Ovary (tissue), 9 donors: ENCODE results near the gene IGSF10. TPM values are rescaled to one million over a fixed set of nuclear protein-coding genes. Genes with fewer than 3 reads are reported as not detected.
"Not testable (repeated sequence)": the region's sequence is repeated elsewhere in the genome, so short reads cannot be mapped to it uniquely, and the experiment has no call there.

ENCODE experiments used
- DNase-seq, 5 donors: peaks; one replicate each; pipeline ENCODE4 v3.0.0-alpha.2; 2019 to 2020
- H3K27ac ChIP-seq, 2 donors: fragments of 200-600 bp; one replicate each; pipeline versions ENCODE4 v1.5.1 to v1.8.0; 2019 to 2022
- H3K27me3 ChIP-seq: fragments of 200-600 bp; one replicate; pipeline ENCODE4 v1.8.0; 2022
- H3K36me3 ChIP-seq: fragments of 200-600 bp; sonication (generic); one replicate; pipeline ENCODE4 v1.5.1; 2019
- H3K4me1 ChIP-seq: one replicate; pipeline ENCODE4 v1.8.1; 2013; ENCODE audit warnings: mild to moderate bottlenecking, moderate library complexity; ENCODE audit not compliant: insufficient read depth
- H3K4me3 ChIP-seq: fragments of 200-600 bp; sonication (generic); one replicate; pipeline ENCODE4 v1.5.1; 2017
- H3K9me3 ChIP-seq, 2 donors: fragments of 200-600 bp in 1 of 2; sonication (generic) in 1 of 2; one replicate each; pipeline versions ENCODE4 v1.5.1 to v1.8.1; 2013 to 2019; ENCODE audit warnings: mild to moderate bottlenecking in 1 of 2, moderate library complexity in 1 of 2
- CTCF ChIP-seq, 3 donors: fragments of 450-650 bp in 2 of 3; fragments of 200-600 bp in 1 of 3; IDR thresholded peaks; one replicate each; pipeline versions ENCODE4 v1.5.1 to v1.8.0; 2016 to 2022; ENCODE audit warnings: antibody characterized with exemption in 3 of 3, mild to moderate bottlenecking in 1 of 3
- EP300 ChIP-seq: sonication (generic); formaldehyde crosslinking; IDR thresholded peaks from one replicate; pipeline ENCODE4 v1.6.1; 2017; ENCODE audit warnings: antibody characterized with exemption
- POLR2A ChIP-seq: fragments of 450-650 bp; IDR thresholded peaks from one replicate; pipeline ENCODE4 v1.6.1; 2017; ENCODE audit warnings: antibody characterized with exemption, mild to moderate bottlenecking, moderate library complexity
- WGBS, 3 donors: extraction: QIAGEN DNeasy Blood & Tissue Kit in 1 of 3; methylation state at CpG; one replicate each; pipeline versions ENCODE4 v1.1.5 to v1.1.7; 2013 to 2017; 5-methylcytosine and 5-hydroxymethylcytosine counted together
- intact Hi-C, 4 donors: fragments of 100-400 bp; cut with DNase I; formaldehyde crosslinking; loops; one replicate each; pipeline versions ENCODE4 v1.11.0 to v1.15.1; 2022 to 2023
- polyA plus RNA-seq, 2 donors: library from polyadenylated mRNA; stranded (reverse); fragments of 200-250 nt in 1 of 2; fragments of 350-450 nt in 1 of 2; fragmentation: Illumina TruSeq in 1 of 2; extraction: RNeasy Lipid Tissue Mini Kit (QIAGEN cat#74804) in 1 of 2; gene quantifications; one replicate each; pipeline ENCODE4 v1.2.3, GENCODE V29; 2013 to 2014
- total RNA-seq, 7 donors: library from RNA; depleted of rRNA in 2 of 7; stranded (reverse); fragments of >200 nt in 2 of 7; fragmentation: NEBNext Ultra II Directional in 3 of 7; extraction: Animal tissue kit (Norgen Biotek cat#: 25700) in 3 of 7; gene quantifications; one replicate each; pipeline versions ENCODE4 v1.1.0 to v1.2.4, GENCODE V29; 2016 to 2023
- donor health status: DM: no; HTN: no; CAD: no; lungs with moderate emphysema.
- donor health status: DM: no; HTN: no; CAD: no.
- donor health status: Bipolar disorder and iron deficiency.
- donor health status: DM: yes; HTN: yes; CAD: no.
- donor health status: DM: no; HTN: no; CAD: no.
- donor health status: DM: yes; HTN: yes; CAD: no.

Gene IGSF10
- total and polyA plus RNA-seq, 9 donors = 12.1 to 59.5 (median 34.3) TPM

DNA sequence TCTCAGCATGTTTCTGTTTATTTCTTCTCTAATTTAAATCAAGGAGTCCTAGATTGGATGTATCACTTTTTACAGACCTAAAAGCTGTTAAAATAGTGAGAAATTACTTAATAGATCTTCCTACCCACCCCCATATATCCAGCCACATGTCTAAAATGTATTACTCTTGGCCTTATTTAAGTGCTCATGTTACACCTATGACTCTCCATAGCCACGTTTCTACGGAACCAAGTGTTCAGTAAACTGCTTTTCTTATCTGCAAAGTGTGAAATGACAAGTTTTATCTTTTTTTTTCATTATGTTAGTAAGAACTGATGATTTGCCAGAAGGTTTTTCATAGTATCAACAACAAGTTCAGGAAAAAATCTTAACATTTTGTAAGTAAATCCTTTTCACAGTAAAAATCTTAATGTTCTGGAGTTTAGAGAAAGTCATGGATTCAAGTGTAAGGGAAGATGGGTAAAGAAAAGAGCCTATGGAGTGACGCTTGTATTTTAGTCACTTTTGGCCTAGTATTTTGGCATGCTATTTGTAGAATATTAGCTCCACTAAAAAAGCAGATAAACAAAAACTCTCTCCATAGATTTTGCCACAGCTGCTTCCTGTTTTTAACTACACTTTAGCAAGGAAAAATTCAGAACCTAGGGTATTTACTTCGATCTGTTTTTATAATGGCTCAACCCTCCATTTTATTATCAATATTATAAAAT is 41.2 kb upstream of the IGSF10 start:
- intact Hi-C loops = no loop called here
- Histone ChIP-seq H3K4me3 (no peak overlapping the region), H3K27ac (peak overlapping the region in 1 of 2 donors; percentile 81), H3K4me1 (peaks cover 2% of the 10 kb centered on the region), H3K9me3 (no peaks in the 10 kb centered on the region), H3K36me3 (no peaks in the 10 kb centered on the region), H3K27me3 (no peaks in the 10 kb centered on the region)
- no peak for DNase-seq
- WGBS, 3 donors = 6 to 15% (median 8%) methylated on average over 4 of the region's 4 CpGs
- TF ChIP-seq EP300 (no peak), CTCF (IDR thresholded peaks at IDR 0.05) (no peak), POLR2A (no peak)

DNA sequence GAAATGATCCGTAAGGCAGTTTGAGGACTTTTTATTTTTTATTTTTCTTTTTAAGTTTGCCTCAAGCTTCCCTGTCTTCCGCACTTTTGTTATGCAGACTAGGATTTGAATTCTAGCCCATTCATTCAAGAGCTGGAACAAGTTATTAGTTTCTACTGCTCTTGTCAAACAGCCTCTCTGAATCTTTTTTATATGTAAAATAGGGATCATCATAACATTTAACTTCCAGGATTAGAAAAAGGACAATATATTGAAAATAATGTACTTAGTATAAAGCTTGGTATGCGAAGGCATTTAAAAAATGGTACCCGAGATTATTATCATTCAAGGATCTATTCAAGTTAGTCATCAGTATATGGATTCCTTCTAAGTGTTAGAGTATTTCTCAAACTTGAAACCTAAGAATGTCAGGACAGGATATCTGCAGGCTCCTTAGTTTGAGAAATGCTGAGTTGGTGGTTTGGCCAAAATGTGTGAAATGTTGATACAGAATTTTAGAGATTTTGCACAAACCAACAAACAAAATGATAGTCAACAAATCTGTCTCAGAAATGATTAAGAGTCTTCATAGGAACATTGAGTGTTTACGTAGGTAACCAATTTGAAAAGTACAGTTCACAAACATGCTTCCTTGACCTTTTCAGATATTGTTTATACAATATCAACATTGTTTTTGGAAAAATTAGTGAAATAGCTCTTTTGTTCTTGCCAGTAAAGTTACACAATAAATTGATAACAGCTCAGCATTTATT is 40.5 kb upstream of the IGSF10 start:
- intact Hi-C loops = no loop called here
- Histone ChIP-seq H3K9me3 (no peaks in the 10 kb centered on the region), H3K4me1 (peaks cover 2% of the 10 kb centered on the region), H3K4me3 (no peak overlapping the region), H3K27me3 (no peaks in the 10 kb centered on the region), H3K36me3 (no peaks in the 10 kb centered on the region), H3K27ac (peak overlapping the region in 1 of 2 donors; percentile 81)
- TF ChIP-seq POLR2A (no peak), EP300 (no peak)
- 24 to 35% (median 34%) methylated on average over 5 of the region's 5 CpGs for WGBS, 3 donors
- no peak for DNase-seq

DNA sequence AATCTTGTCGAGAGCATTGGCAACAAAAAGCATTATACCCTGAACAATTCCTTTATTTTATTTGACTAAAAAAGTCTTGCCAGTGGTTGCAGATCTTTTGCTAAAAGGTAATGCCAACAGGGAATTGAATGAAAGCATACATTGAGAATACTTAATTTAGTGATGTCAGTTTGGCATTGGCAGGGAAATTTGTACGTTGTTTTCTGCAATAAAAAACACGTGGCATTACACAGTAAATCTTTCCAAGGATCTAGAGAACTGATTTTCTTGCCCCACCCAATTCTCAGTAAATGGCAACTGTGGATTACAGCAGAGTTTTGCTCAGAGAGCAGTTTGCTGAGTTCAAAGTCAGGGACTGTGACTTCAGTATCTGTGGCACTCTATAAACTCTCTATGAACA is 38.3 kb upstream of the IGSF10 start:
- WGBS, 3 donors = 52 to 89% (median 83%) methylated on average over 3 of the region's 3 CpGs
- no peak for DNase-seq
- H3K36me3 ChIP-seq = no peaks in the 10 kb centered on the region
- H3K9me3 ChIP-seq = no peaks in the 10 kb centered on the region
- intact Hi-C loops = no loop called here
- peak overlapping the region in 1 of 2 donors; percentile 81 for H3K27ac ChIP-seq
- H3K4me1 ChIP-seq = peaks cover 2% of the 10 kb centered on the region
- H3K4me3 ChIP-seq = no peak overlapping the region
- TF ChIP-seq EP300 = no peak
- TF ChIP-seq POLR2A = no peak
- TF ChIP-seq CTCF (IDR thresholded peaks at IDR 0.05) = no peak
- no peaks in the 10 kb centered on the region for H3K27me3 ChIP-seq

GRCh38 chr3:151491525-151491924 is 30.7 kb upstream of the IGSF10 start:
- intact Hi-C loops = no loop called here
- Histone ChIP-seq H3K4me1 (peaks cover 4% of the 10 kb centered on the region), H3K36me3 (no peaks in the 10 kb centered on the region), H3K27me3 (no peaks in the 10 kb centered on the region), H3K4me3 (no peak overlapping the region), H3K9me3 (peaks cover 0 to 3% of the 10 kb centered on the region in 2 donors), H3K27ac (peak overlapping the region in 1 of 2 donors; percentile 69)
- no peak for DNase-seq
- TF ChIP-seq EP300 = no peak
- TF ChIP-seq CTCF (IDR thresholded peaks at IDR 0.05) = no peak
- no peak for TF ChIP-seq POLR2A
- 9 to 24% (median 18%) methylated on average over 2 of the region's 2 CpGs for WGBS, 3 donors

- H3K4me1 ChIP-seq, H3K27me3 ChIP-seq, H3K9me3 ChIP-seq, H3K4me3 ChIP-seq, H3K36me3 ChIP-seq, H3K27ac ChIP-seq, intact Hi-C loops, DNase-seq: not testable (repeated sequence)
Observed at GRCh38 chr3:151487833-151488232, 27.0 kb upstream of the IGSF10 start.
